HAP-1 (cell line): Measurements from ENCODE around the gene PLXDC2.
"Not testable (repeated sequence)": the region's sequence is repeated elsewhere in the genome, so short reads cannot be mapped to it uniquely, and the experiment has no call there.

Experiments used
- DNase-seq, 2 experiments: peaks; one replicate each; pipeline ENCODE4 v3.0.0-alpha.2; 2016 to 2020; ENCODE audit warnings: low spot score in 2 of 2
- H3K27me3 ChIP-seq: fragments of 250-450 bp; sonication (Bioruptor Pico); 2 replicates; pipeline ENCODE4 v1.5.1; 2020; ENCODE audit warnings: low read depth, mild to moderate bottlenecking, moderate library complexity
- H3K36me3 ChIP-seq: fragments of 250-450 bp; sonication (Bioruptor Pico); replicated peaks from 2 replicates; pipeline ENCODE4 v1.5.1; 2020; ENCODE audit warnings: mild to moderate bottlenecking
- H3K4me1 ChIP-seq: fragments of 250-450 bp; sonication (Bioruptor Pico); 2 replicates; pipeline ENCODE4 v1.5.1; 2020; ENCODE audit warnings: mild to moderate bottlenecking
- H3K4me3 ChIP-seq: fragments of 250-450 bp; sonication (Bioruptor Pico); 2 replicates; pipeline ENCODE4 v1.5.1; 2020; ENCODE audit warnings: mild to moderate bottlenecking, moderate library complexity
- H3K9me3 ChIP-seq: fragments of 250-450 bp; sonication (Bioruptor Pico); 2 replicates; pipeline ENCODE4 v1.5.1; 2020; ENCODE audit warnings: mild to moderate bottlenecking, moderate library complexity
- in situ Hi-C: fragments of 300-500 bp; cut with MboI; formaldehyde crosslinking; loops from 3 replicates; pipeline ENCODE4 v1.14.3; 2020; ENCODE audit warnings: low sequenced_read_pairs, inconsistent platforms, mixed read lengths

PLXDC2 gene

DNA sequence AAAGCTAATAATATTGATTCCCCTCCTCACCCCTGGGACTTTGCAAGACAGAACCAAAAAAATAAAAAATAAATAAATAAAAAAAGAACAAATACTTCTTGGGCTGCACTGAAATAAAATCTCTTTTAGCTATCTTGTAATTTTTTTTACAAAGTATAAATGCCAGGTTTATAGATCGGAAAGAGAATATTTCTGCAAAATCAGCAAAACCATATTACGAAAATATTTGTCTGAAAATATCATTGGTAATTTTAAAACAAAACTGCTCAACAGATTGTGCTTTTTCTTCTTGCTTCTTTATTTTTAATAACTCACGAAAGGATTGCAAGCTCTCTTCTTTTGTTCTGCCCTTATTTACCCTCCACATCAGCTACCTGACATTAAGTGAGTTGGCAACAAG lies 213.3 kb downstream of the PLXDC2 start:
- H3K9me3 ChIP-seq: no peaks in the 10 kb centered on the region
- in situ Hi-C loops: no loop called here
- no peak for DNase-seq
- H3K4me3 ChIP-seq: no peak overlapping the region
- no peaks in the 10 kb centered on the region for H3K36me3 ChIP-seq
- no peaks in the 10 kb centered on the region for H3K27me3 ChIP-seq
- H3K4me1 ChIP-seq: no peaks in the 10 kb centered on the region

DNA sequence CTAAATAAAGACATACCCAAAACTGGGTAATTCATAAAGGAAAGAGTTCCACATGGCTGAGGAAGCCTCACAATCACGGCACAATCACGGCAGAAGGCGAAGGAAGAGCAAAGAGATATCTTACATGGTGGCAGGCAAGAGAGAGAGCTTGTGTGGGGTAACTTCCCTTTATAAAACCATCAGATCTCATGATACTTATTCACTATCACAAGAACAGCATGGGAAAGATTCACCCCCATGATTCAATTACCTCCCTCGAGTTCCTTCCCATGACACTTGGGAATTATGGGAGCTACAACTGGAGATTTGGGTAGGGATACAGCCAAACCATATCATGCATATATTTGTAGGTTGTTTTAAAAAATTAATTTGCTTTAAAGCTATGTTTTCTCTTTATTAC lies 217.2 kb downstream of the PLXDC2 start:
- no peak overlapping the region for H3K4me3 ChIP-seq
- no peak for DNase-seq
- no peaks in the 10 kb centered on the region for H3K36me3 ChIP-seq
- no peaks in the 10 kb centered on the region for H3K27me3 ChIP-seq
- in situ Hi-C loops: no loop called here
- peaks cover 18% of the 10 kb centered on the region for H3K4me1 ChIP-seq
- no peaks in the 10 kb centered on the region for H3K9me3 ChIP-seq

GRCh38 chr10:20034732-20035131 lies 218.5 kb downstream of the PLXDC2 start:
- Histone ChIP-seq H3K4me1 (peaks cover 18% of the 10 kb centered on the region), H3K9me3 (no peaks in the 10 kb centered on the region), H3K27me3 (no peaks in the 10 kb centered on the region), H3K36me3 (no peaks in the 10 kb centered on the region), H3K4me3 (no peak overlapping the region)
- DNase-seq: no peak
- in situ Hi-C loops: no loop called here

DNA sequence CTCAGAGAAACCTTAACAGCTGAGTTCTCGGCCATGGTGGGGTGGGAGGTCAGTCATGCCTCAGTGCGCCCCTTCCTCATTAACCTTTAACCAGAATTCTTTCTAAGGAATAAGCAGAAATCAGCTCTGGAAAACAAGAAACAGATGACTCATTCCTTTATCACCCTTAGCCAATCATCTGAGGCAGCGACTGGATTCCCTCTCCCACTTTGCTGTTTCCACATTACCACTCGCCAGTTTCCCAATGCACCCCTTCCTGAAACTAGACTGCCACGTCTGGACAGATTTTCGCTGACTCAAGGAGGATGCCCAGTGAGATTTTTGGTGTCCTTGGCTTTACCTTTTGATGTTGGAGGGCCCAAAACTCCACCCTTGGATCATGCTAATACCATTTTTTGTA lies 223.8 kb downstream of the PLXDC2 start:
- no peaks in the 10 kb centered on the region for H3K27me3 ChIP-seq
- no peak overlapping the region for H3K4me3 ChIP-seq
- DNase-seq: no peak
- in situ Hi-C loops: no loop called here
- no peaks in the 10 kb centered on the region for H3K9me3 ChIP-seq
- H3K36me3 ChIP-seq: no peaks in the 10 kb centered on the region
- H3K4me1 ChIP-seq: peaks cover 24% of the 10 kb centered on the region

DNA sequence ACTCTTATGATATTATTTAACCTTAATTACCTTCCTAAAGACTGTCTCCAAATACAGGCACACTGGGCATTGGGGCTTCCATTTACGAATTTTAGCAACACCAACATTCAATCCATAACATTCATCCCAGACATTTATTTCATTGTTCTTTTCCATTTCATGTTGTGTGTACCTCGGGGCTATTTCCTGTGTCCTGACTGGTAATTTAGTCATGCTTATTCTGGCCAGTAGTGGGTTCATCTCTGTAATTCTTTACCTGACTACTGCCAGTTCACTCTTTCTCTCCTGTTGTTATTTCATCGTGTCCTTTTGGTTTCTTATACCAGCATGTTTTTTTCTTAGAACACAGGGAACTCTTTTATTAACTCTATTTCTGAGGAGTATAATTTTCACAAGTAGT lies 225.7 kb downstream of the PLXDC2 start:
- H3K36me3 ChIP-seq: no peaks in the 10 kb centered on the region
- H3K4me1 ChIP-seq: peaks cover 11% of the 10 kb centered on the region
- no peak overlapping the region for H3K4me3 ChIP-seq
- in situ Hi-C loops: no loop called here
- H3K9me3 ChIP-seq: no peaks in the 10 kb centered on the region
- no peaks in the 10 kb centered on the region for H3K27me3 ChIP-seq
- DNase-seq: no peak

DNA sequence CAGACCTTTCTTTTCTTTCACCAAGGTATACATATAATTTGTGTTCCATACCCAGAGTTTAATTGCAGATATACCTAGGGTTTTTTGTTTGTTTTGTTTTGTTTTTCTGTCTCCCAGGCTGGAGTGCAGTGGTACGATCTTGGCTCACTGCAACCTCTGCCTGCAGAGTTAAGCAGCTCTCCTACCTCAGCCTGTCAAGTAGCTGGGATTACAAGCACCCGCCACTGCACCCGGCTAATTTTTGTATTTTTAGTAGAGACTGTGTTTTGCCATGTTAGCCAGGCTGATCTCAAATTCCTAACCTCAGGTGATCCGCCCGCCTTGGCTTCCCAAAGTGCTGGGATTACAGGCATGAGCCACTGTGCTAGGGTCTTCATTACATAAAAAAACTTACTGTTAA lies 228.9 kb downstream of the PLXDC2 start:
- H3K9me3 ChIP-seq, H3K4me3 ChIP-seq, H3K36me3 ChIP-seq, H3K4me1 ChIP-seq, DNase-seq, in situ Hi-C loops, H3K27me3 ChIP-seq: not testable (repeated sequence)

DNA sequence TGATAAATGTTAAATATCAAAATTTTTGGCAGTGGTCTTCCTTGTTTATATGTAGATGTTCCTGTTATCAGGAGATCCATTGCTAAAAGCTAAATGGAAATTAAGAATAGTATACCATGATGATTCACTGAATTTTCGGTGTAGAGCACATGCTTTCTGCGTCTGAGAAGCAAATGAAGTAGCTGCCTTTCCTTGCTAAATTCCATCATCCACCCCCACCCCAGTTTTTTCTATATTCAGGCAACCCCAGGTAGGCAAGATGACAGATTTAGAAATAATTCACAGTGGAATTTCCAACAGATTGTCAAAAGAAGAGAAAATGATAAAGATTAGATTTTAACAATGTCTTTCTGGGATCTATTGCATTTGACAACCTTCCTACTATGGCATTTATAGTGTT lies 231.9 kb downstream of the PLXDC2 start:
- in situ Hi-C loops: no loop called here

DNA sequence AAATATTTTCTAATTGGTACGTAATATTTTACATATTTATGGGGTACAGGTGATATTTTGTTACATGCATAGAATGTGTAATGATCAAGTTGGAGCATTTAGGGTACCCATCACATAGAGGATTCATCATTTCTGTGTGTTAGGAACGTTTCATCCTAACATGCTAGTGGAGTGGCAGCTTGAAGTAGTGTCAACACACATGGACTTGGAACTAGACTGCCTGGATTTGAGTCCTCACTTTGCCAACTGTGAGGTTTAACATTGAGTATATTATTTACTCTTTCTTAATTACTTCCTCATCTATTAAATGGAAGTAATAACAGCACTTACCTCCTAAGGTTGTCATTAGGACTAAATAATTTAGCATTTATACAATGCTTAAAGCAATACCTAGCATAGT lies 241.9 kb downstream of the PLXDC2 start:
- H3K36me3 ChIP-seq: no peaks in the 10 kb centered on the region
- no peak overlapping the region for H3K4me3 ChIP-seq
- no peaks in the 10 kb centered on the region for H3K9me3 ChIP-seq
- DNase-seq: no peak
- in situ Hi-C loops: no loop called here
- no peaks in the 10 kb centered on the region for H3K4me1 ChIP-seq
- no peaks in the 10 kb centered on the region for H3K27me3 ChIP-seq

More for the DNA sequence above, 231.9 kb downstream of the PLXDC2 start:
- DNase-seq: no peak
- Histone ChIP-seq H3K4me1 (peaks cover under 1% of the 10 kb centered on the region), H3K4me3 (no peak overlapping the region), H3K9me3 (no peaks in the 10 kb centered on the region), H3K36me3 (no peaks in the 10 kb centered on the region), H3K27me3 (no peaks in the 10 kb centered on the region)

- no peak for DNase-seq
- in situ Hi-C loops: no loop called here
- no peaks in the 10 kb centered on the region for H3K36me3 ChIP-seq
- no peaks in the 10 kb centered on the region for H3K27me3 ChIP-seq
- no peaks in the 10 kb centered on the region for H3K9me3 ChIP-seq
- H3K4me3 ChIP-seq: no peak overlapping the region
- no peaks in the 10 kb centered on the region for H3K4me1 ChIP-seq
These were observed 243.0 kb downstream of the PLXDC2 start for GRCh38 chr10:20059084-20059835.

GRCh38 chr10:20065814-20066213 lies 249.6 kb downstream of the PLXDC2 start:
- Histone ChIP-seq H3K27me3 (no peaks in the 10 kb centered on the region), H3K9me3 (no peaks in the 10 kb centered on the region), H3K4me1 (no peaks in the 10 kb centered on the region), H3K4me3 (no peak overlapping the region), H3K36me3 (no peaks in the 10 kb centered on the region)
- DNase-seq: no peak
- in situ Hi-C loops: no loop called here

- Histone ChIP-seq H3K4me3 (no peak overlapping the region), H3K36me3 (no peaks in the 10 kb centered on the region), H3K27me3 (no peaks in the 10 kb centered on the region), H3K9me3 (no peaks in the 10 kb centered on the region), H3K4me1 (no peaks in the 10 kb centered on the region)
- in situ Hi-C loops: no loop called here
- DNase-seq: no peak
These were observed 256.9 kb downstream of the PLXDC2 start for GRCh38 chr10:20073167-20073566.

GRCh38 chr10:20075713-20076112 lies 259.5 kb downstream of the PLXDC2 start:
- Histone ChIP-seq H3K9me3 (no peaks in the 10 kb centered on the region), H3K27me3 (no peaks in the 10 kb centered on the region), H3K4me1 (no peaks in the 10 kb centered on the region), H3K36me3 (no peaks in the 10 kb centered on the region), H3K4me3 (no peak overlapping the region)
- in situ Hi-C loops: no loop called here
- no peak for DNase-seq

DNA sequence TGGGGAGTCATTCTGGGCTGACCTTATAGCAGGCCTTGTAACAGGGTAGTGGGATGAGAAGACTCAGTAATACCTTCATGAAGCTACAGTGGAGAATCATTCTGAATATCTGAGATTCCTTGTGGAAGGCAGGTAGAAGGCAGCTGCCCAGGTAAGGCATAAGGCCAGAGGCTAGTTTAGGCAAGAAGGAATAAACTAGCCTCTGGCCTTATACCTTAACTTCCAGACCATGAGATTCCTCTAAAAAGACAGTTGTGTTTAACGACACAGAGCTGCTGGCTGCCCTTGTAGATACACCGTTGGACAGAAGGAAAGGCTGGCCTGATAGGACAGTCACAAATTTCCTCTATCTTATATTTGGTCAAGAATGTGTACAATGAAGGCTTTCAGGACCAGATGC lies 268.2 kb downstream of the PLXDC2 start:
- no peak for DNase-seq
- Histone ChIP-seq H3K9me3 (no peaks in the 10 kb centered on the region), H3K4me1 (peaks cover 16% of the 10 kb centered on the region), H3K36me3 (no peaks in the 10 kb centered on the region), H3K27me3 (no peaks in the 10 kb centered on the region), H3K4me3 (no peak overlapping the region)
- in situ Hi-C loops: no loop called here

DNA sequence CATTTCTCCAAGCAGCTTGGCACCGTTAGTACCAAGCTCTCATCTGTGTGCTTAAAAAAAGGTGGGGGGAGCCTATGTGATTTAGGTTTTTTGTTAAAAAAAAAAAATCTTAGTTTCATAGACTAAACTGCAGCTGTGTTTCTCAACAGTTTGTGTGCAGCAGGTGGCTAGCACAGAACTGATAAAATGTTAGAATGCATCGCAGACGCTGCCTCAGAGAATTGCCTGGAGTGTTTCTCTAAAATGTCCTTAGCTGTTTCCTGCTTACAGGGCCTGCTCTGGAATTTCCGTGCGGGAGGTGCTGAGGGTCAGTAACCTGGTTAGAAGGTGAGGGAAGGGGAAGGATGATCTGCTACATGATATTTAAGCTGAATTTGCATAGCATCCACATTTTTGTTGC lies 268.9 kb downstream of the PLXDC2 start:
- in situ Hi-C loops: no loop called here
- DNase-seq: no peak
- Histone ChIP-seq H3K4me1 (peaks cover 16% of the 10 kb centered on the region), H3K27me3 (no peaks in the 10 kb centered on the region), H3K4me3 (no peak overlapping the region), H3K36me3 (no peaks in the 10 kb centered on the region), H3K9me3 (no peaks in the 10 kb centered on the region)

DNA sequence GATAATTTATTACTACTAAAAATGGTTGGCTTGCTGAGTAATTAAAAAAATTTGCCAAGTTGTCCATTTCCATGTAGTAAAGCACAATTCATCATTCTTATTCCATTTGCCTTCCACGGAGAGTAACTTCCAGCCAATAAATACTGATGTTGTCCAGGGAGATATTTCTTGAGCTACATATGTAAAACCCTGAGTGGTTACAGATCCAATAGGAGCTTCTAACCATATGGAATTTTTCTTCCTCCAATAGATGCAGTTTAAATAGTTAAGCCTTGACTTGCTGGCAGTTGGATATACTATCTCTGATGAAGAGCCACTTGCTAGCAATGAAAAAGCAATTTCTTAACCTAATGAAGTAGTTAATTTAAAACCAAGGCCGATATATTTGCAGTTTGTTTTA lies 271.1 kb downstream of the PLXDC2 start:
- Histone ChIP-seq H3K9me3 (no peaks in the 10 kb centered on the region), H3K4me1 (peaks cover 16% of the 10 kb centered on the region), H3K4me3 (no peak overlapping the region), H3K27me3 (no peaks in the 10 kb centered on the region), H3K36me3 (no peaks in the 10 kb centered on the region)
- in situ Hi-C loops: no loop called here
- DNase-seq: no peak
